Activated CD8-positive, alpha-beta memory T cell treated with anti-CD3 and anti-CD28 coated beads for 36 hours (primary cell): ENCODE data around the gene DBNL. TPM values are rescaled to one million over a fixed set of nuclear protein-coding genes. Genes with fewer than 3 reads are reported as not detected.
"Not testable (repeated sequence)": the region's sequence is repeated elsewhere in the genome, so short reads cannot be mapped to it uniquely, and the experiment has no call there.

Source experiments
- CTCF ChIA-PET: fragments of 350-600 bp; sonication (Branson Sonifier 250); formaldehyde crosslinking; loops from one replicate; lab custom pipeline; 2021; ENCODE audit warnings: antibody characterized with exemption; lab: Charles Lee
- POLR2A ChIA-PET: fragments of 350-600 bp; sonication (Branson Sonifier 250); formaldehyde crosslinking; loops from one replicate; lab custom pipeline; 2021; ENCODE audit warnings: antibody characterized with exemption; lab: Charles Lee
- total RNA-seq, 2 experiments: library from RNA; stranded (reverse); gene quantifications; one replicate each; pipeline ENCODE4 v1.2.3, GENCODE V29; 2021

DBNL gene
- total RNA-seq, result 100 to 1,000 TPM; 142 to 153 TPM

DNA sequence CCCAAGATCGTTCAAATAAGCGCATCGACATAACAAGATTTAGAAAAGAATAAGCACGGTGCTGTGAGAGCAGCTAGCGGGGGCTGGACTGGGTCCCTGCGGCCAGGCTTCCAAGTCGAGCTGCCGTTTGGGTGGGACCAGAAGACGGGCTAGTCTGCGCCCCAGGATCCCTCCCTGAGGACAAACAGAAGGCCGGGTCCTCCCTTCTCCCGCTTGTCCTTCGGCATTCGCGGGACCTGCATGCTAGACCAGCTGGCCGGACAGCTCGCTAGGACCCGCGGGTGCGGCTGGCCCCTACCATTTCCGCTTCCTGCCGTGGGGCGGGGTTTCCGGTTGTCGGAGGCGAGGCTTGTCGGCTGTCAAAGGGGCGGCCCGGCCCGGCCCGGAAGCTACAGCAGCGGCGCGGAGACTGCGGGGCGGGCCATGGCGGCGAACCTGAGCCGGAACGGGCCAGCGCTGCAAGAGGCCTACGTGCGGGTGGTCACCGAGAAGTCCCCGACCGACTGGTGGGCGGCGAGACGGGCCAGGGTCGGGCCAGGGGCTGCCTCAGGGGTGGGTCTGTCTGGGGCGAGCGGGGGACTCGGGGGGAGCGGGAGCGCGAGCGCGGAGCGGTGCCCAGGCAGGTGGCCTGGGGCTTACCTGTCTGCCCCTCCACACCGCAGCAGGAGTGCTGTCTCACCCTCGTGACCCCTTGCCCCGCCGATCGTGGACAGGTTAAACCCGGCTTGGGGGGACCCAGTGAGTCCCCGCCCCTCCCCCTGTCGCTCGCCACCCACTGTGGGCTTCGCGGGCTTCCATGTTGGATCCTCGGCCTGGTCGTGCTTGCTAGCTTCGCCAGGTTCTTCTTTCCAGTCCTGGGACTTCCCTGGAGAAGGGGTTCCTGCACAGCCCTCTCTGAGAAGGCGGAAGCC is at the start of gene DBNL:
Gene DBNL (plus strand): TSS at position 388 of the 911 bp plus-strand sequence. CDS start 36 bp downstream, at position 424.
- ChIA-PET POLR2A (interaction anchor here (0.6 to 1.1 kb wide), 5 partner anchors 11 to 446 kb away, joined by 3 to 7 read pairs (median 3); partner anchors contain the start of genes NUDCD3, PGAM2 and UBE2D4), CTCF (interaction anchor here (0.6 to 1.6 kb wide), 2 partner anchors 21 to 24 kb away, joined by 3 to 5 read pairs; partner anchors contain the start of gene PGAM2)

DNA sequence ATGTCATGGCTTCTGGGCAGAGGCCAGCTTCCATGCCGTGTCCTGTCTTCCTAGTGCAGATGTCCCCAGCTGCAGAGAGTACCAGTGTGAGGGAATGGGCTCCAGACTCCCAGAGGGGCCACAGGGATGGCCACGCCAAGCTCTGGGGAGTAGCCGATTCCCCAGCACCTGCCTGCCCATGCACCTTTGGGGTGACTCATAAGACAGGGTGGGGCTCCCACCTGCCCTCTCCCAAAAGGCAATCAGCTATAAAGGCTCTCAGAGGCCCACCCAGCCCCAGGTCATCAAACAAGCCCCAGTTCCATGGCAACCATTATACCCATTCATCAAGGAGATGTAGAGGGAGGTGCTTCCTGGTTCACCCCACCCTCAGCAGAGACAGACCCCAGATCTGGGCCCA is 47.0 kb upstream of the DBNL start, which contains the start of gene SPDYE1:
Gene SPDYE1 (plus strand): TSS at position 366 of the 400 bp plus-strand sequence. CDS start 2,053 bp downstream, outside the sequence.
- POLR2A ChIA-PET, CTCF ChIA-PET: not testable (repeated sequence)

DNA sequence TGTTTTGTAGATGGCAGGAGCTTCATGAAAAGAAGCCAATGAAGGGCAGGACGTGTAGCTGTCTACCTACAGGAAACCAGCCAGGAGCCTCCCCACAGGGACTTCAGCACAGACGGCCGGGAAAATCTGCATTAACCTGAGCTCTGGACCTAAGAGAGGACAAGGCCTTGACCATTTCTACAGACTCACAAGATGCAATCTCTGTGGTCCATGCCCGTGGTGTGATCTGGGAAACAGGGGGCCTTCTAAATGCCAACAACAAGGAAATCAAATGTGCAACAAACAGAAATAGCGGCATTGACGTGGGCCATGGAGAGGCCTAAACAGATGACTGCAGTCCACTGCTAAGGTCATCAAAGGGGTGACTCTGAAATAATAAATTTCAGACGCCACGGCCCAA is 32.4 kb upstream of the DBNL start:
- POLR2A ChIA-PET, CTCF ChIA-PET: not testable (repeated sequence)

DNA sequence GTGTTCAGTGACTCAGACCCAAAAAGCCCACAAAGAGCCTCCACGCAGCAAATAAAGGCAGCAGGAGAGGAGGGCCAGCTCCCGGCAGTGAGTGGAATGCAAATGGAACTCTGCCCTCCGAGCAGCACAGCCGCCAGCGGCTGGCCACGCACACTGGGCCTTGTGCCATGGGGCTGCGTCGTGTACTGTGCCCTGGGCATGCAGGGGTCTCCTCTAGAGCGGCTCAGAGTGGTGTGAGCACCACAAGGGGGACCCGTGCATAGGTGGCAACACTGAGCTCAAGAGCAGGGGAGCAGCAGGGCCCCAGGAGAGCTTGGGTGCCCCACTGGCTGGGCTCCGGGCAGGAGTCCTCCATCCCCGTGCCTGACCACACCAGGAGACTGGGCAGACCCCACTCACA is 29.4 kb upstream of the DBNL start:
- CTCF ChIA-PET, POLR2A ChIA-PET: not testable (repeated sequence)

DNA sequence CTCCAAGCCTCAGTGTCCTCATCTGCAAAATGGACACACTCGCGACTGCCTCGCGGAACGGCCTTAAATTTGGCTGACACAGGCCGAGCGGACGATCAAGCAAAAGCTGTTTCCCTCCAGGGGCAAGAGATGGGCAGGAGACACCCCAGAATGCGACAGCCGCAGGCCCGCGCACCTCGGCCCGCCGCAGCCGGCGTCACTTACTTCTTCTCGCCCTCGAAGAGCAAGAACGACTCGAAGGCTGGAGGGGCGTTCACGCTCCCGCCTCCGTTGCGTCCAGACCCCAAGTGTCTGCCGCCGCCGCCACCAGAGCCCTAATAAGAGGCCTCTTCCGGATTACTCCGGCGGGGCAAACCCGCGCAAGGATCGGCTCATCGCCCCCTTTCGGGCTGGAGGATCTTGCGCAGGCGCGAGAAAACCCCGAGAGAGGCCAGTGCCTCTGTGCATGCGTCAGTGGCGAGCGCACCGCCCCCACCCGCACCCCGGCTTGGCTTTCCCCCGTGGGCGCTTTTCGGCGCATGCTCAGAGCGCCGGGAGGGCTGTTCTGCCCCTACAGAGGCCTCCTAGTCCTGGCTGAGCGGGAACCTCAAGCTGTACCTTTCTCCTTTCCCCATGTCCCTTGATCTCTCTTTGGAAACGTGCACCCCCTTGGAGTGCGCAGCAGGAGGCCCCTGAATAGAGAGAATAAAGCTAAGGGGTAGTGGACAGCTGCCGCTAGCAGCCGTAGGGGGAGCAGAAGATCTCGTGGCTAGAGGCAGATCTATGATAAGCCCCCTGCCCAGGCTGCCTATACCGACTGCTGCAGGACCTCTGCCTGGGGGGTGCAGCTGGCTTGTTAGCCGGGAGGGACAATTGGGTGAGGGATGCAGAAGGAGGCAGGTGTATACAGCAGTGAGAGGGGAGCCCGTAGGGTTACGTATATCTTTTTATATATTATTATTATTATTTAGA is 25.4 kb upstream of the DBNL start:
- CTCF ChIA-PET, result interaction anchor here (1.0 kb wide), 1 partner anchor 25 kb away, joined by 5 read pairs; the partner anchor contains the start of gene DBNL
- POLR2A ChIA-PET, result interaction anchor here (1.5 kb wide), 1 partner anchor 62 kb away, joined by 3 read pairs; no protein-coding TSS in a partner anchor

DNA sequence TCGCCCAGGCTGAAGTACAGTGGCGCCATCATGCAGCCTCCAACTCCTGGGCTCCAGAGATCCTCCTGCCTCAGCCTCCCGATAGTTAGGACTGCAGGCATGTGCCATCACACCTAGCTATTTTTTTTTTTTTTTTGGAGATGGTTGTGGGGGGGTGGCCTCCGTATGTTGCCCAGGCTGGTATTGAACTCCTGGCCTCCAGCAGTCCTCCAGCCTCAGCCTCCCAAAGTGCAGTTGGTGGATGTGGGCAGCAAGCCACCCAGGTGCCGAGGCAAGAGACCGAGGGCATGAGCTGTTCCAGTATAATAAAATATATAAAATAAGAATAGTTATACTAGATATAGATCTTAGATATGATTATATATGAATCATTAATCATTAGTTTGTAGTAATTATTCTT is 24.7 kb upstream of the DBNL start:
- CTCF ChIA-PET, result interaction anchor here (1.0 kb wide), 1 partner anchor 24 kb away, joined by 5 read pairs; the partner anchor contains the start of gene DBNL
- POLR2A ChIA-PET, result interaction anchor here (0.7 to 1.5 kb wide), 2 partner anchors 61 to 441 kb away, joined by 3 to 5 read pairs; no protein-coding TSS in a partner anchor

DNA sequence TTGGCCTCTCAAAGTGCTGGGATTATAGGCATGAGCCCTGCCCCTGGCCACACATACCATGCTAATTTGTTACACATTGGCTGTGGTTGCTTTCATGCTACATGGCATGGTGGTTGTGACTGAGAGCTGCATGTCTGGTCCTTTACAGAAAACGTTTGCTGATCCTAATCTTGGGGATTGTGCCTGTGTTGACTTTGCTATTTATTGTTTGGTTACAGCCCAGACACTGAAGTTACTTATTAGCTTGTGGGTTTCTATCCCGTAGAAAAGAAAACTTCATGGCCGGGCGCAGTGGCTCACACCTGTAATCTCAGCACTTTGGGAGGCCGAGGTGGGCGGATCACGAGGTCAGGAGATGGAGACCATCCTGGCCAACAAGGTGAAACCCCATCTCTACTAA is 22.4 kb upstream of the DBNL start:
- POLR2A ChIA-PET, CTCF ChIA-PET: not testable (repeated sequence)

DNA sequence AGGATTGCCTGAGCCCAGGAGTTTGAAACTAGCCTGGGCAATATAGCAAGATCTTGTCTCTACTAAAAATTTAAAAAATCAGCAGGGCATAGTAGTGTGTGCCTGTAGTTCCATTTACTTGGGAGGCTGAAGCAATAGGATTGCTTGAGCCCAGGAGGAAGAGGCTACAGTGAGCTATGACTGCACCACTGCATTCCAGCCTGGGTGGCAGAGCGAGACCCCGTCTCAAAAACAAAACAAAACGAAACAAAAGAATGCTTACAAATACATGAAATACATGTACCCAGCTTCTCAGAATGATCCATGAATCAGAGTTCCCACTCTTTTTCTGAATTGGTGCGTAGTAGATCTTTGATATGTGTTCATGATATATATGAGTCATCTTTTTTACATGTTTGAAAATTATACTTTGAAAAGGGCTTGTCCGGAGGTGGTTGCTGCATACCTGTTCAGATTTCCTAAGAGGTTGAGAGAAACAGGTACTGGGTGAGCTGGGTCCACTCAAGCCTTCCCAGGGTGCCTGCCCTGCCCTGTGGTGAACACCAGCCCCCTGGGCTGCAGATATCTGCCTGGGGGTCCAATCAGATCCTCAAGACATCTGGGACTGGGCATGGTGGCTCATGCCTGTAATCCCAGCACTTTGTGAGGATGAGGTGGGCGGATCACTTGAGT is 21.6 kb upstream of the DBNL start:
- CTCF ChIA-PET, POLR2A ChIA-PET: not testable (repeated sequence)

DNA sequence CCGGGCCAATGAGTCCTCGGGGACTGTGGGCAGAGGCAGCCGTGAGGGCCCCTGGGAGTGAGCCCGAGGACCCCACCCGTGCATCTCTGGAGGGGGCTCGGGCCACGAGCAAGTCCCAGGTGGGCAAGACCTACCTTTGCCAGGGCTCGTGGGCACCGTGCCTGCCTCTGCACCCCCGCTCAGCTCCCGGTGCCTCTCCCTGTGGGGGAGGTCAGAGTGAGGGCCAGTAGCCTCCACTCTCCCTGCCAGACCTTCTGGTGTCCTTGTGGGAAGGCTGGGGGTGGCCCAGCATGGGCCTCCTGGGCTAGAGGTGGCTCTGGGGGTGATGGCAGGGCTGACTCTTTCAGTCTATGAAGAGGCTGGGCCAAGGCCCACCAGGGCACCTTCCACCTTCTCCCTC is 15.1 kb upstream of the DBNL start:
- POLR2A ChIA-PET, CTCF ChIA-PET: not testable (repeated sequence)

DNA sequence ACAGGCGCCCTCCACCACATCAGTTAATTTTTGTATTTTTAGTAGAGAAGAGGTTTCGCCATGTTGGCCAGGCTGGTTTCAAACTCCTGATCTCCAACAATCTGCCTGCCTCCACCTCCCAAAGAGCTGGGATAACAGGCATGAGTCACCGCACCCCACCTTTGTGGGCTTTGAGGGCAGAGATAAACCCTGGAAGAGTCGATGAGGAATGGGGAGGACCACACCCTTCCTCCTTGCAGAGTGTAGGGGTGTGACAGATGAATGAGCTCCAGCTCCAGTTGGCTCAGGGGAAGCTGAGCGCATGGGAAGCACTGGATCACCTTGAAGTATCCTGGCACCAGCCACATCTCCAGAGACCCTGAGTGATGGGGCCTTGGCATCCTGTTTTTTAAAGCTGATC is 14.5 kb upstream of the DBNL start:
- CTCF ChIA-PET, POLR2A ChIA-PET: not testable (repeated sequence)

DNA sequence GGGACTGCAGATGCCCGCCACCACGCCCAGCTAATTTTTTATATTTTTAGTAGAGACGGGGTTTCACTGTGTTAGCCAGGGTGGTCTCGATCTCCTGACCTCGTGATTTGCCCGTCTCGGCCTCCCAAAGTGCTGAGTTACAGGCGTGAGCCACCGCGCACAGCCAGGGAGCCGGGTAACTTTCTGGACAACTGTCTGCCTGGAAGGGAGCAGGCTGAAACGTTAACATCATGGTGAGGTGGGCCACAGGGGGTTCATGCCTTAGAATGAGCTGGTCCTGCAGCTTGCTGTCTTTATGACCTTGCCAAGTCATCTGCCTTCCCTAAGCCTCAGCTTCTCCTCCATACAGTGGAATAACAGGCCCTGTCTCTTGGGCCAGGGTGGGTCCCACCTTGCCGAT is 13.2 kb upstream of the DBNL start:
- POLR2A ChIA-PET, result not testable (repeated sequence)
- CTCF ChIA-PET, result interaction anchor here (1.2 kb wide), 1 partner anchor 127 kb away, joined by 3 read pairs; no protein-coding TSS in a partner anchor

DNA sequence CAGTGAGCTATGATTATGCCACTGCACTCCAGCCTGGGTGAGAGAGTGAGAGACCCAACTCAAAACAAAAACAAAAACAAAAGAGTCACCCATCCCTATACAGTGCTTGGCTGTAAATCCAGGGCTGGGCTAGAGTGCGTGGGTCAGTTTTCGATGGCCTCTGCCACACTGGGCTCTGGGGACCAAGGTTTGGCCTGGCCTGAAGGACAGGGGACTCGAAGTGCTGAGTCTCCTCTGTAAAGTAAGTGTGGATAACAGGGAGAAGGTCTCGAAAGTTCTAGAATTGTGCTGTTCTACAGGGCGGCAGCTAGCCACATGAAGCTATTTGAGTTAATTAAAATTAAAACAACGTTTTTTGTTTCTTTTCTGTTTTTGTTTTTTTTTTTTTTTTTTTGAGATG is 12.5 kb upstream of the DBNL start:
- POLR2A ChIA-PET, result interaction anchor here (0.6 kb wide), 1 partner anchor 26 kb away, joined by 3 read pairs; no protein-coding TSS in a partner anchor
- CTCF ChIA-PET, result interaction anchor here (1.2 kb wide), 1 partner anchor 127 kb away, joined by 3 read pairs; no protein-coding TSS in a partner anchor

DNA sequence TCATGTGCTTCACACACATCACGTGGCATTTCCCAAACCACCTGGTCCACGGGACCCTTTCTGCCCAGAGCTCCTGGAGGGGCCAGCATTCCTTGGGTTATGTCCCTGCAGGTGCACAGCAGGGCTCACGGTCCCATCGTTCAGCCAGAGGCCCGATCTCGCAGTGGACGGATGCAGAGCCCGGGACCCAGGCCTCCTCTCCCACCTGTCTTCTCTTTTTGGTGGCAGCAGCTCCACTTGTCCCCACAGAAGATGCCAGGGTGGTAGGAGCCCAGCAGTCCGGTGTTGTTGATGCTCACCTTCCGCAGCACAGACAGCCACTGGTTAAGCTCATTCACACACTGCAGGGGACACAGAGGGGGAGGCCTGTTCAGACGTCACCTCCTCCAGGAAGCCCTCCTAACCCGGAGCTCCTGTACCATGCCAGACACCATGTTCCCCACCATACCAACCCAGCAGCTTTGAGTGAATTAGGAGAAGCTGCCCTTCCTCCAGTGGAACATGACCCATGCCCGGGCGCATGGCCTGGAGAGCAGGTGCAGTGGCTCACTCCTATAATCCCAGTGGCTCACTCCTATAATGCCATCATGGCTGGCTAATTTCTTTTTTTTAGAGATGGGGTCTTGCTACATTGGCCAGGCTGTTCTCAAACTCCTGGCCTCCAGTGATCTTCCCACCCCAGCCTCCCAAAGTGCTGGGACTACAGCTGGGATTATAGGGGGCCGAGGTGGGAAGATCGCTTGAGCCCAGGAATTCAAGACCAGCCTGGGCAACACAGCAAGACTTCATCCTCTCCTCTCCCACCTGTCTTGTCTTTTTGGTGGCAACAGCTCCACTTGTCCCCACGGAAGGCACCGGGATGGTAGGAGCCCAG is 10.3 kb upstream of the DBNL start:
- CTCF ChIA-PET, POLR2A ChIA-PET: not testable (repeated sequence)

DNA sequence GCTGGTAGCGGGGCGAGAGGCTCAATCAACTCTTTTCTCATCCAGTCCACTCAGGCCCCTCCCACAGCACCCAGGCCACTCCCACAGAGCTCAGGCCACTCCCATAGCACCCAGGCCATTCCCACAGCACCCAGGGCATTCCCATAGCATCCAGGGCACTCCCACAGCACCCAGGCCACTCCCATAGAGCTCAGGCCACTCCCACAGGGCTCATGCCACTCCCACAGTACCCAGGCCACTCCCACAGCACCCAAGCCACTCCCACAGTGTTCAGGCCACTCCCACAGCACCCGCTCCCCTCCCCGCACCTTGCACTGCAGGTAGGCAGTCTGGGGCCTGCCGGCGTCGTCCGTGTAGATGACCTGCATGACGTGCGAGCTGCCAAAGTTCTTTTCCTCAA is 8.1 kb upstream of the DBNL start:
- POLR2A ChIA-PET, CTCF ChIA-PET: not testable (repeated sequence)

DNA sequence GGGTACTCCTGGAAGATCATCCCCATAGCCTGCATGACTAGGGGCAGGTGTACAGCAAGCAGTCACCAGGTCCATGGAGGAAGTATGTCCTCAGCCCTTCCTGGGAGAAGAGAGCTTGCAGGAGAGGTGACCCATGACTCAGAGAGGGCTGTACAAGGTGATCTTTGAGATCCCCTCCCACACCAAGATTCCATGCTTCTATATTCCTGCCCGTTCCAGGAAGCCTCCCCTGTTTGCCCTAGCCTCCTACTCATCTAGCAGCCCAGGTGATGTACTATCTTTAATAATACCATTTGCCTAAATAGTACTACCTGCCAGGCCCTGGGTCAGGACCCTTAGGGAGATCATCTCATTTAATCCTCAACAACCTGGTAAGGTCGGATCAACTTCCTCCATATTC is 6.6 kb upstream of the DBNL start:
- CTCF ChIA-PET, POLR2A ChIA-PET: not testable (repeated sequence)

DNA sequence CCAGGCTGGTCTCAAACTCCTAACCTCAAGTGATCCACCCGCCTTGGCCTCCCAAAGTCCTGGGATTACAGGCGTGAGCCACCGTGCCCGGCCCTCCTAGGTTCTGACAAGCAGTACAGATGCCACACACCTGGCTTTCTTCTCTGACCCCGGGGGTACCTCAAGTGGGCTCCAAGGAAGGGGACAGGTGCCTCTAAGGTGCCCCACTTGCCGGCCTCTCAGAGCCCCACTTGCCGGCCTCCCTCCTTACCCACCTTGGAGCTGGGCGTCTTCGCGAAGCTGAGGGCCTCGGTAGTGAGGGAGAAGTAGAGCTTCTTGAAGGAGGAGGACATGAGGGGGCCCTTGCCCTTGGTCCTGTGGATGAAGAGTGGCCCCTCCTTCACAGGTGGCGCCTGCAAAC is 5.9 kb upstream of the DBNL start:
- CTCF ChIA-PET, POLR2A ChIA-PET: not testable (repeated sequence)

DNA sequence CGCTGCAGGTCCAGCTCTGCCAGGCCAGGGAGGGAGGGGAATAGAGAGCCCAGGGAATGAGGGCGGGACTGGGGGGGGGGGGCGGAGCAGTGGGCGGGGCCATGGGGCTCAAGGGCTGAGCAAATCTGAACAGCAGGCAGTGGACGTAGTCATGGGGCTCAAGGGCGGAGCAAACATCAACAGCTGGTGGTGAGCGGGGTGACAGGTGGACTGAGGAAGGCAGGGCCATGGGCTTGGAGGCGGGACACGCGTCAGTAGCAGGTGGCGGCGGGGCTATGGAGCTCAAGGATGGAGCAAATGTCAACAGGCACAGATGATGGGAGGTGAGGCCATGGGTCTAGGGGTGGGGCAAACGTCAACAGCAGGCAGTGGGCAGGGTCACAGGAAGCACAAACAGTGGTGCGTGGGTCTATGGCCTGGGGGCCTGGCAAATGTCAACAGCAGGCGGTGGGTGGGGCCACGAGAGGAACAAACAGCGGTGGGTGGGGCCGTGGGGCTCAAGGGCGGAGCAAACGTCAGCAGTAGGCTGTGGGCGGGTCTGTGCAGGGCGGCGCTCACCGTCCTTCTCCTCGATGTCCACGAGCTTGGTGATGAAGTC is 5.4 kb upstream of the DBNL start:
- CTCF ChIA-PET, POLR2A ChIA-PET: not testable (repeated sequence)
